Measurements from ENCODE around the gene RAB34.
"Not testable (repeated sequence)": the region's sequence is repeated elsewhere in the genome, so short reads cannot be mapped to it uniquely, and the experiment has no call there.

RAB34 gene

DNA sequence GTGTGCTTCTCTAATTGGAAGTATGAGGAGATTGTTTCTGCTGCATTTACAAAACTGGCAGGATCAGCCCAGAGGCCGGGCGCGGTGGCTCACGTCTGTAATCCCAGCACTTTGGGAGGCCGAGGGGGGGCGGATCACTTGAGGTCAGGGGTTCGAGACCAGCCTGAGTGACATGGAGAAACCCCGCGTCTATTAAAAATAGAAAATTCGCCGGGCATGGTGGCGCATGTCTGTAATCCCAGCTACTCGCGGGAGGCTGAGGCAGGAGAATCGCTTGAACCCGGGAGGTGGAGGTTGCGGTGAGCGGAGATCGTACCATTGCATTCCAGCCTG lies 3.3 kb upstream of the RAB34 start:
- Histone ChIP-seq H3K36me3 (ENCODE audit: control insufficient read depth in 5 of 5, insufficient read depth in 5 of 5, low read length in 5 of 5) (peaks cover 8 to 34% (median 30%) of the 10 kb centered on the region in 5 donors), H3K4me3 (ENCODE audit: low read depth in 1 of 5, low read length in 5 of 5) (peak overlapping the region; percentile 64 to 96 (median 92)), H3K27ac (ENCODE audit: low read depth, low read length) (peak overlapping the region; percentile 80), H3K4me1 (ENCODE audit: control insufficient read depth in 5 of 5, insufficient read depth in 5 of 5, low read length in 5 of 5) (peaks cover 14 to 70% (median 57%) of the 10 kb centered on the region in 5 donors), H3K9ac (ENCODE audit: low read length in 5 of 5) (peak overlapping the region in 4 of 5 donors; percentile 85 to 92 (median 90))
- H3K9me3 ChIP-seq (ENCODE audit: control insufficient read depth in 5 of 5, low read length in 5 of 5); H3K27me3 ChIP-seq (ENCODE audit: control insufficient read depth in 5 of 5, insufficient read depth in 4 of 5, low read length in 5 of 5): not testable (repeated sequence)

DNA sequence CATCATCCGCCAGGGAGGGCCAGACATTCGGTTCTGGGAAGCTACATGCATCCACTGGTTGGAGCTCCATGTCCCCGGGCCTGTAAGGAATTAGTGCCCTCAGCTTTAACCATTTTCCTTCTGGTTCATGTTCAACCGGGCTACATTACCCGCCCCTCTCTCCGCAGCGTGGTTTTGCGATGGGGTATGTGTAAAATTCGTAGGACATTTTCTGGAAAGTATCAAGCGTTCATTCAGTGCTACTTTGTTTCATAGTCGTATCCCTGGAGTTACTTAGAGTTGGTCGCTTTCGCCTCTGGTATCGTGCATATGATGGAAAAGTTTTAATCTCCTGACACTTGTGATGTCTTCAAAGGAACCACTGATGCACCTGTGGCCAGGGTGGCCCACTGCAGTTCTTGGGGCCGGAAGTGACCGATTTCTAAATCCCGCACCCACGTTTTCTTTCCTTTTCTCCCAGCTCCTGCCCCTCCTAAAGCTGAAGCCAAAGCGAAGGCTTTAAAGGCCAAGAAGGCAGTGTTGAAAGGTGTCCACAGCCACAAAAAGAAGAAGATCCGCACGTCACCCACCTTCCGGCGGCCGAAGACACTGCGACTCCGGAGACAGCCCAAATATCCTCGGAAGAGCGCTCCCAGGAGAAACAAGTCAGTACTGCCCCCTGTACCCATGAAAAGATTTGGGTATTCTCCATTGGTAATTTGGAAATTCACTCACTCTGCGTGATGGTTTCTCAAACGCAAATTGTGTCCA lies 2.8 kb upstream of the RAB34 start:
- peak overlapping the region; percentile 80 for H3K27ac ChIP-seq (ENCODE audit: low read depth, low read length)
- H3K36me3 ChIP-seq (ENCODE audit: control insufficient read depth in 5 of 5, insufficient read depth in 5 of 5, low read length in 5 of 5) = peaks cover 8 to 37% (median 33%) of the 10 kb centered on the region in 5 donors
- no peaks in the 10 kb centered on the region for H3K9me3 ChIP-seq (ENCODE audit: control insufficient read depth in 5 of 5, low read length in 5 of 5)
- peaks cover 0 to 8% (median 2%) of the 10 kb centered on the region in 5 donors for H3K27me3 ChIP-seq (ENCODE audit: control insufficient read depth in 5 of 5, insufficient read depth in 4 of 5, low read length in 5 of 5)
- H3K4me3 ChIP-seq (ENCODE audit: low read depth in 1 of 5, low read length in 5 of 5) = peak overlapping the region; percentile 64 to 96 (median 92)
- peak overlapping the region; percentile 65 to 92 (median 87) for H3K9ac ChIP-seq (ENCODE audit: low read length in 5 of 5)
- H3K4me1 ChIP-seq (ENCODE audit: control insufficient read depth in 5 of 5, insufficient read depth in 5 of 5, low read length in 5 of 5) = peaks cover 12 to 66% (median 51%) of the 10 kb centered on the region in 5 donors

DNA sequence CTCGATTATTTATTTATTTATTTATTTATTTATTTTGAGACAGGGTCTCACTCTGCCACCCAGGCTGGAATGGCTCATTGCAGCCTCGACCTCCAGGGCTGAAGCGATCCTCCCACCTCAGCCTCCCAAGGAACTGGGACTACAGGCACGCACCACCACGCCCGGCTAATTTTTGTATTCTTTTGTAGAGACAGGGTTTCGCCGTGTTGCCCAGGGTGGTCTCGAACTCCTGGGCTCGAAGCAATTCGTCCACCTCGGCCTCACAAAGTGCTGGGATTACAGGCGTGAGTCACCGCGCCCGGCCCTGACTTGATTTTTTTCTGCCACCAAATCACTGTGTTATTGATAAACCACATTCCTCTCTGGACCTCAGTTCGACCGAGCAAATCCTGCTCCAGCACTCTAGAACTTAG lies 1.4 kb upstream of the RAB34 start:
- Histone ChIP-seq H3K27me3 (ENCODE audit: control insufficient read depth in 5 of 5, insufficient read depth in 4 of 5, low read length in 5 of 5) (peaks cover 0 to 8% (median 2%) of the 10 kb centered on the region in 5 donors), H3K27ac (ENCODE audit: low read depth, low read length) (peak overlapping the region; percentile 80), H3K36me3 (ENCODE audit: control insufficient read depth in 5 of 5, insufficient read depth in 5 of 5, low read length in 5 of 5) (peaks cover 8 to 42% (median 40%) of the 10 kb centered on the region in 5 donors), H3K9me3 (ENCODE audit: control insufficient read depth in 5 of 5, low read length in 5 of 5) (no peaks in the 10 kb centered on the region), H3K4me3 (ENCODE audit: low read depth in 1 of 5, low read length in 5 of 5) (peak overlapping the region in 4 of 5 donors; percentile 57 to 93 (median 78)), H3K9ac (ENCODE audit: low read length in 5 of 5) (peak overlapping the region in 2 of 5 donors; percentile 34 to 92), H3K4me1 (ENCODE audit: control insufficient read depth in 5 of 5, insufficient read depth in 5 of 5, low read length in 5 of 5) (peaks cover 9 to 59% (median 46%) of the 10 kb centered on the region in 5 donors)

- Histone ChIP-seq H3K4me3 (ENCODE audit: low read depth in 1 of 5, low read length in 5 of 5) (peak overlapping the region; percentile 35 to 92 (median 66)), H3K36me3 (ENCODE audit: control insufficient read depth in 5 of 5, insufficient read depth in 5 of 5, low read length in 5 of 5) (peaks cover 4 to 37% (median 35%) of the 10 kb centered on the region in 5 donors), H3K27me3 (ENCODE audit: control insufficient read depth in 5 of 5, insufficient read depth in 4 of 5, low read length in 5 of 5) (peaks cover 0 to 8% (median 2%) of the 10 kb centered on the region in 5 donors), H3K27ac (ENCODE audit: low read depth, low read length) (peak overlapping the region; percentile 13), H3K9ac (ENCODE audit: low read length in 5 of 5) (peak overlapping the region in 2 of 5 donors; percentile 34 to 83), H3K9me3 (ENCODE audit: control insufficient read depth in 5 of 5, low read length in 5 of 5) (no peaks in the 10 kb centered on the region), H3K4me1 (ENCODE audit: control insufficient read depth in 5 of 5, insufficient read depth in 5 of 5, low read length in 5 of 5) (peaks cover 9 to 59% (median 46%) of the 10 kb centered on the region in 5 donors)
These were observed 809 bp upstream of the RAB34 start for GRCh38 chr17:28718333-28719020.

DNA sequence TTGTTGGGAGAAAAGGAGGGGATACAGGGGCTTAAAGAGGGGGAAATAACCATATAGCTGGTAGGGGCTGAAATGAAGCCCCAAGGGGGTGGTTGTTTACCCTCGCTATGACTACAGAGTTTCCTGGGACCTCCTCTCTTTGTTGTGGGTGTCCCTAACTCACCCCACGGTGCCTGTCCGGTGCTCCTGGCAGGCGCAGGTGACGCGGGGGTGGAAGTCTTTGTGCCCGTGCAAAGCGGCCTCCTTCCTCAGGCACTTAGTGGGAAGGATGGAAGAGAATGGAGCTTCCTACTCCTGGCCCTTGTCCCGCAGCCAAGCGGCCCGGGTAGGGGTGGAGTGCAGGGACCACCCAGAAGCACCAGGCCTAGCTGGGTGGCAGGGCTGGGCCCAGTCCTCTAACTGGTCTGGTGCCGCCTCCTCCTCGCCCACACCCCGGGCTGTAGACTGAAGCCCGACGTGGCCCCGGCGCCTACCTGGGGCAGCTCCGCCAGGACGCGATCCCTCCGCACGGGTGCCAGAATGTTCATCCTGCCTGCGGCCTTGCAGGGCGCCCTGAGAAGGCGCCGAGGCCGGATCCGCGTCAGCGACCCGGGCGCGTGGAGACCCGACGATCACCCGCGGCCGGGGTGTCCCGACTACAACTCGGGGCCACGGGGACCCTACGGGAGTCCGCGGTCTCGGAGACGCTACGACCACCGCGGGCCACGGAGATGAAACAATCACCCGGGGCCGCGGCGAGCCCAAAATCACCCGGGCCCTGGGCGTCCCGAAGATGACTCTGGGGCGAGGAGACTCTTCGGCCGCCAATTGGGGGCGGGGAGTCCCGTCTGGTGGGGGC lies 709 bp downstream of the RAB34 start:
- Histone ChIP-seq H3K4me3 (ENCODE audit: low read depth in 1 of 5, low read length in 5 of 5) (peak overlapping the region; percentile 31 to 92 (median 65)), H3K9me3 (ENCODE audit: control insufficient read depth in 5 of 5, low read length in 5 of 5) (no peaks in the 10 kb centered on the region), H3K27ac (ENCODE audit: low read depth, low read length) (peak overlapping the region; percentile 13), H3K36me3 (ENCODE audit: control insufficient read depth in 5 of 5, insufficient read depth in 5 of 5, low read length in 5 of 5) (peaks cover 3 to 23% (median 22%) of the 10 kb centered on the region in 5 donors), H3K9ac (ENCODE audit: low read length in 5 of 5) (peak overlapping the region; percentile 2 to 83 (median 73)), H3K4me1 (ENCODE audit: control insufficient read depth in 5 of 5, insufficient read depth in 5 of 5, low read length in 5 of 5) (peaks cover 9 to 66% (median 52%) of the 10 kb centered on the region in 5 donors), H3K27me3 (ENCODE audit: control insufficient read depth in 5 of 5, insufficient read depth in 4 of 5, low read length in 5 of 5) (peaks cover 0 to 8% (median 4%) of the 10 kb centered on the region in 5 donors)

DNA sequence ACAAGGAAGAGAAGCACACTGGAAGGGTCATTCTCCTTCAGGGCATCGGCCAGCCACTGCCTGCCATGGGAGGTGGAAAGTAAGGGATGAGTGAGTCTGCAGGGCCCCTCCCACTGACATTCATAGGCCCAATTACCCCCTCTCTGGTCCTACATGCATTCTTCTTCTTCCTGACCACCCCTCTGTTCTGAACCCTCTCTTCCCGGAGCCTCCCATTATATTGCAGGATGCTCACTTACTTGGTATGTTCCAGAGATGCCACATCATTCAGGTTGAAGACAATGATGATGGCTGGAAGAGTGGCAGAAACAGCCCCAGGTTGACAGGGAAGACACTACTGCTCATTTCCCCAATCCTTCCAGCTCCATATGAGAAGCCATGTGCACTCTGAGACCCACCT lies 2.5 kb downstream of the RAB34 start:
- Histone ChIP-seq H3K36me3 (ENCODE audit: control insufficient read depth in 5 of 5, insufficient read depth in 5 of 5, low read length in 5 of 5) (peaks cover 0 to 18% (median 15%) of the 10 kb centered on the region in 5 donors), H3K9me3 (ENCODE audit: control insufficient read depth in 5 of 5, low read length in 5 of 5) (no peaks in the 10 kb centered on the region), H3K27me3 (ENCODE audit: control insufficient read depth in 5 of 5, insufficient read depth in 4 of 5, low read length in 5 of 5) (peaks cover 0 to 8% (median 4%) of the 10 kb centered on the region in 5 donors), H3K9ac (ENCODE audit: low read length in 5 of 5) (no peak overlapping the region), H3K4me3 (ENCODE audit: low read depth in 1 of 5, low read length in 5 of 5) (no peak overlapping the region), H3K27ac (ENCODE audit: low read depth, low read length) (no peak overlapping the region), H3K4me1 (ENCODE audit: control insufficient read depth in 5 of 5, insufficient read depth in 5 of 5, low read length in 5 of 5) (peaks cover 3 to 64% (median 46%) of the 10 kb centered on the region in 5 donors)

- peaks cover 0 to 57% (median 43%) of the 10 kb centered on the region in 5 donors for H3K4me1 ChIP-seq (ENCODE audit: control insufficient read depth in 5 of 5, insufficient read depth in 5 of 5, low read length in 5 of 5)
- no peak overlapping the region for H3K4me3 ChIP-seq (ENCODE audit: low read depth in 1 of 5, low read length in 5 of 5)
- H3K36me3 ChIP-seq (ENCODE audit: control insufficient read depth in 5 of 5, insufficient read depth in 5 of 5, low read length in 5 of 5) = peaks cover 0 to 18% (median 15%) of the 10 kb centered on the region in 5 donors
- peaks cover 0 to 8% (median 4%) of the 10 kb centered on the region in 5 donors for H3K27me3 ChIP-seq (ENCODE audit: control insufficient read depth in 5 of 5, insufficient read depth in 4 of 5, low read length in 5 of 5)
- no peaks in the 10 kb centered on the region for H3K9me3 ChIP-seq (ENCODE audit: control insufficient read depth in 5 of 5, low read length in 5 of 5)
- no peak overlapping the region for H3K9ac ChIP-seq (ENCODE audit: low read length in 5 of 5)
- no peak overlapping the region for H3K27ac ChIP-seq (ENCODE audit: low read depth, low read length)
These were observed 3.4 kb downstream of the RAB34 start for GRCh38 chr17:28714281-28714680.

- peaks cover 0 to 43% (median 30%) of the 10 kb centered on the region in 5 donors for H3K4me1 ChIP-seq (ENCODE audit: control insufficient read depth in 5 of 5, insufficient read depth in 5 of 5, low read length in 5 of 5)
- H3K27ac ChIP-seq (ENCODE audit: low read depth, low read length) = no peak overlapping the region
- peaks cover 0 to 18% (median 15%) of the 10 kb centered on the region in 5 donors for H3K36me3 ChIP-seq (ENCODE audit: control insufficient read depth in 5 of 5, insufficient read depth in 5 of 5, low read length in 5 of 5)
- no peaks in the 10 kb centered on the region for H3K9me3 ChIP-seq (ENCODE audit: control insufficient read depth in 5 of 5, low read length in 5 of 5)
- no peak overlapping the region for H3K9ac ChIP-seq (ENCODE audit: low read length in 5 of 5)
- H3K27me3 ChIP-seq (ENCODE audit: control insufficient read depth in 5 of 5, insufficient read depth in 4 of 5, low read length in 5 of 5) = peaks cover 0 to 8% (median 4%) of the 10 kb centered on the region in 5 donors
- peak overlapping the region in 1 of 5 donors; percentile 65 for H3K4me3 ChIP-seq (ENCODE audit: low read depth in 1 of 5, low read length in 5 of 5)
These were observed 4.8 kb downstream of the RAB34 start for GRCh38 chr17:28712705-28713415.
